Hepatocyte (in vitro differentiated cells): ENCODE measurements around the gene RABGAP1.

Source experiments
- EZH2 ChIP-seq: fragments of 200-600 bp; sonication (generic); IDR thresholded peaks from 2 replicates; pipeline ENCODE4 v1.6.1; 2016; ENCODE audit warnings: antibody characterized with exemption, mild to moderate bottlenecking, borderline replicate concordance
- EZH2phosphoT487 ChIP-seq: fragments of 200-600 bp; sonication (generic); IDR thresholded peaks from one replicate; pipeline ENCODE4 v1.6.1; 2018; ENCODE audit warnings: antibody characterized with exemption, mild to moderate bottlenecking, low read depth, moderate library complexity; ENCODE audit not compliant: unreplicated experiment, severe bottlenecking
- TF ChIP-seq, protein P1 (sequence below): fragments of 200-600 bp; sonication (generic); IDR thresholded peaks from 2 replicates; pipeline ENCODE4 v1.5.1; 2016; ENCODE audit warnings: antibody characterized with exemption, mild to moderate bottlenecking; ENCODE audit not compliant: poor library complexity

DNA sequence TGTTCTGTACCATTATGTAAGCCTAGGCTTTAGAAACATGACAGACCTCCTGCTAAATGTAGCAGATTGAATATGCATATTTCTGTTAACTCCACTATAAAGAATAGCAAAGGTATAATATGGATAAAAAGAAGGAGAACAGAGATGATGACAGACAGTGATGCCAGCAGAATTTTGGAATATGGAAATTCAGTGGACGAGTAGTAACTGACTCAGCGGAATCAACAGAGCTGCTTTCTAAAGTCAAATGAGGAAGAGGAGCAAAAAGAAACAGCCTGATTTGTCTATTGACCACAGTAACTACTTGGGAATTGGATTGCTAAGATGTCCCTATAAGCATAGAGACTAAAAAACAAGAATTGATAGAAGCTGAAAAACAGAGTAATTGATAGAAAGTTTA lies 100.7 kb downstream of the RABGAP1 start:
- TF ChIP-seq, protein P1, sequence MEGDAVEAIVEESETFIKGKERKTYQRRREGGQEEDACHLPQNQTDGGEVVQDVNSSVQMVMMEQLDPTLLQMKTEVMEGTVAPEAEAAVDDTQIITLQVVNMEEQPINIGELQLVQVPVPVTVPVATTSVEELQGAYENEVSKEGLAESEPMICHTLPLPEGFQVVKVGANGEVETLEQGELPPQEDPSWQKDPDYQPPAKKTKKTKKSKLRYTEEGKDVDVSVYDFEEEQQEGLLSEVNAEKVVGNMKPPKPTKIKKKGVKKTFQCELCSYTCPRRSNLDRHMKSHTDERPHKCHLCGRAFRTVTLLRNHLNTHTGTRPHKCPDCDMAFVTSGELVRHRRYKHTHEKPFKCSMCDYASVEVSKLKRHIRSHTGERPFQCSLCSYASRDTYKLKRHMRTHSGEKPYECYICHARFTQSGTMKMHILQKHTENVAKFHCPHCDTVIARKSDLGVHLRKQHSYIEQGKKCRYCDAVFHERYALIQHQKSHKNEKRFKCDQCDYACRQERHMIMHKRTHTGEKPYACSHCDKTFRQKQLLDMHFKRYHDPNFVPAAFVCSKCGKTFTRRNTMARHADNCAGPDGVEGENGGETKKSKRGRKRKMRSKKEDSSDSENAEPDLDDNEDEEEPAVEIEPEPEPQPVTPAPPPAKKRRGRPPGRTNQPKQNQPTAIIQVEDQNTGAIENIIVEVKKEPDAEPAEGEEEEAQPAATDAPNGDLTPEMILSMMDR, result no peak
- no peak for TF ChIP-seq EZH2
- TF ChIP-seq EZH2phosphoT487, result no peak
